ENCODE results near the gene FAM120B. TPM values are rescaled to one million over a fixed set of nuclear protein-coding genes. Genes with fewer than 3 reads are reported as not detected.

Gene FAM120B
- total RNA-seq, 1 experiment from 2014 or later = 15.2 TPM

DNA sequence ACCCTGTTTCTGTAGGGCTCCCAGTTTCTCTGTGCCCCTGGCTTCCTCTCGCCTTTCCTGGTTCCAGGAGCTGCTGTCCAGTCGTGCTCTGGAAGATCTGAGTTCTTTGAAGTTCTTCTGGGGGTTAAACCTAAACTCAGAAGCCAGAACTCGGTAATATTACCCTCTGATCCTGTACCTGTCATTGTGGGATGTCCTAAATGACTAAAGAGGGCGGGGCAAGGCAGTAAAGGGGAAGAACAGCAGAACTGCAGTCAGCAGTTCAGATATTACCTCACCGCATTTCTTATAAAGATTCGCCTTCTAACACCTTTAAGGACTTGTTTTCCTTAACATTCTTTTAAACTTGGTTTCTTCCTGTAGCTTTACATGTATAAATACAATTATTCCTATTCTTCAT, 63.9 kb downstream of the FAM120B start:
- ChIA-PET POLR2A (no interaction called here), CTCF (no interaction called here)
- H3K36me3 Mint-ChIP-seq = peaks cover under 1% of the 10 kb centered on the region; the same call in 1 of the 2 replicates
- no peak for ATAC-seq
- H3K27ac Mint-ChIP-seq = no peak overlapping the region
- no peak overlapping the region for H3K4me3 Mint-ChIP-seq
- peaks cover 22% of the 10 kb centered on the region for H3K4me1 Mint-ChIP-seq
- no peak for DNase-seq (ENCODE audit: low spot score)
- H3K9me3 Mint-ChIP-seq = no peaks in the 10 kb centered on the region
- no peak for TF ChIP-seq ATF1 (CRISPR knock-in tag; IDR thresholded peaks at IDR 0.05)
- no peak for TF ChIP-seq AR (CRISPR knock-in tag; IDR thresholded peaks at IDR 0.05)
- no peak for TF ChIP-seq PREB (CRISPR knock-in tag; IDR thresholded peaks at IDR 0.05; ENCODE audit: borderline replicate concordance)
- TF ChIP-seq NFATC4 (CRISPR knock-in tag; IDR thresholded peaks at IDR 0.05) = no peak
- TF ChIP-seq, protein P1, sequence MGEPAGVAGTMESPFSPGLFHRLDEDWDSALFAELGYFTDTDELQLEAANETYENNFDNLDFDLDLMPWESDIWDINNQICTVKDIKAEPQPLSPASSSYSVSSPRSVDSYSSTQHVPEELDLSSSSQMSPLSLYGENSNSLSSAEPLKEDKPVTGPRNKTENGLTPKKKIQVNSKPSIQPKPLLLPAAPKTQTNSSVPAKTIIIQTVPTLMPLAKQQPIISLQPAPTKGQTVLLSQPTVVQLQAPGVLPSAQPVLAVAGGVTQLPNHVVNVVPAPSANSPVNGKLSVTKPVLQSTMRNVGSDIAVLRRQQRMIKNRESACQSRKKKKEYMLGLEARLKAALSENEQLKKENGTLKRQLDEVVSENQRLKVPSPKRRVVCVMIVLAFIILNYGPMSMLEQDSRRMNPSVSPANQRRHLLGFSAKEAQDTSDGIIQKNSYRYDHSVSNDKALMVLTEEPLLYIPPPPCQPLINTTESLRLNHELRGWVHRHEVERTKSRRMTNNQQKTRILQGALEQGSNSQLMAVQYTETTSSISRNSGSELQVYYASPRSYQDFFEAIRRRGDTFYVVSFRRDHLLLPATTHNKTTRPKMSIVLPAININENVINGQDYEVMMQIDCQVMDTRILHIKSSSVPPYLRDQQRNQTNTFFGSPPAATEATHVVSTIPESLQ (CRISPR knock-in tag; IDR thresholded peaks at IDR 0.05) = no peak
- H3K27me3 Mint-ChIP-seq (ENCODE audit: low read depth) = no peaks in the 10 kb centered on the region

DNA sequence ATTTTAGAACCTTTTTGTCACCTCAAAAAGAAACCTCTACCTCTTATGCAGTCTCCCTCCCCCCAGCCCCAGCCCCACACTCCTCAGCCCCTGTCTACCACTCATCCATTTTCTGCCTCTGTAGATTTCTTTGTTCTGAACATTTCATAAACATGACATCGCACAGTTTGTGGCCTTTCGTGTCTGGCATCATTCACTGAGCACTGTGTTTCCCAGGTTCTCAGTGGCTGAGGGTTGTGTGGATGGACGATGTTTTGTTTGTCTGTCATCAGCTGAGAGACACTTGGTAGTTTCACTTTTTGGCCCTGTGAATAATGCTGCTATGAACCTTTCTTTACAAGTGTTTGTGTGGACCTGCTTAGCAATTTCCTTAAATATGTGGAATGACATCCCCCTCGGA, 64.5 kb downstream of the FAM120B start:
- TF ChIP-seq ZNF396 (CRISPR knock-in tag; IDR thresholded peaks at IDR 0.05; ENCODE audit: borderline replicate concordance) (no peak), IRF1 (CRISPR knock-in tag; IDR thresholded peaks at IDR 0.05) (no peak), ZNF317 (CRISPR knock-in tag; IDR thresholded peaks at IDR 0.05; ENCODE audit: borderline replicate concordance, low read depth) (no peak), CREM (CRISPR knock-in tag; IDR thresholded peaks at IDR 0.05) (no peak), ATF2 (CRISPR knock-in tag; IDR thresholded peaks at IDR 0.05; ENCODE audit: borderline replicate concordance, low read depth) (no peak), RORB (CRISPR knock-in tag; IDR thresholded peaks at IDR 0.05) (no peak)
- TF ChIP-seq, protein P2, sequence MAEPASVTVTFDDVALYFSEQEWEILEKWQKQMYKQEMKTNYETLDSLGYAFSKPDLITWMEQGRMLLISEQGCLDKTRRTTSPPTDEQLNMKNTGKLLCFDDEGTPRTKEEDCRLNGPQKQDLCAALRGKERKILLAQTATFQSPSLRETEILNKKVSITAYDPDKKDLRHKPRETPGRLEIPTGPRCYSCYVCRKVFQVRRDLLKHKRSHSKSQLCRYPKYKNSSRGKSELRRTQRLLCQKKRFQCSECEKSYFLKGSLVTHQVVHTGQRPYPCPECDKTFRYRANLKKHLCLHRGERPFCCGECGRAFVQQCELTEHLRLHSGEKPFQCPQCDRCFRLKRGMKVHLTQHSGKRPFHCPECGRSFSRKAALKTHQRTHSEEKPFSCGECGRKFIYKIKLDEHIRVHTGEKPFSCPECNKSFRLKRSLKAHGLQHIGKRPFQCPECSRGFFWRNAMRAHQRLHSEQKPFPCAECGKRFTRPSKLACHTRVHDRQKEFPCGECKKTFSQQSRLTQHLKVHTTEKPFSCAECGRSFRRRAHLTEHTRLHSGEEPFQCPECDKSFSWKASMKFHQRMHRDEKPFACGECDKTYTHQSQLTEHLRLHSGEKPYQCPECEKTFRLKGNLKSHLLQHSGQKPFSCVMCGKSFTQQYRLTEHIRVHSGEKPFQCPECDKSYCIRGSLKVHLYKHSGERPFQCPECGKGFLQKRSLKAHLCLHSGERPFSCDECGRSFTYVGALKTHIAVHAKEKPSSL (CRISPR knock-in tag; conservative IDR thresholded peaks at IDR 0.05) = no peak
- TF ChIP-seq, protein P3, sequence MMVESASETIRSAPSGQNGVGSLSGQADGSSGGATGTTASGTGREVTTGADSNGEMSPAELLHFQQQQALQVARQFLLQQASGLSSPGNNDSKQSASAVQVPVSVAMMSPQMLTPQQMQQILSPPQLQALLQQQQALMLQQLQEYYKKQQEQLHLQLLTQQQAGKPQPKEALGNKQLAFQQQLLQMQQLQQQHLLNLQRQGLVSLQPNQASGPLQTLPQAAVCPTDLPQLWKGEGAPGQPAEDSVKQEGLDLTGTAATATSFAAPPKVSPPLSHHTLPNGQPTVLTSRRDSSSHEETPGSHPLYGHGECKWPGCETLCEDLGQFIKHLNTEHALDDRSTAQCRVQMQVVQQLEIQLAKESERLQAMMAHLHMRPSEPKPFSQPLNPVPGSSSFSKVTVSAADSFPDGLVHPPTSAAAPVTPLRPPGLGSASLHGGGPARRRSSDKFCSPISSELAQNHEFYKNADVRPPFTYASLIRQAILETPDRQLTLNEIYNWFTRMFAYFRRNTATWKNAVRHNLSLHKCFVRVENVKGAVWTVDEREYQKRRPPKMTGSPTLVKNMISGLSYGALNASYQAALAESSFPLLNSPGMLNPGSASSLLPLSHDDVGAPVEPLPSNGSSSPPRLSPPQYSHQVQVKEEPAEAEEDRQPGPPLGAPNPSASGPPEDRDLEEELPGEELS (CRISPR knock-in tag; IDR thresholded peaks at IDR 0.05) = no peak
- Mint-ChIP-seq H3K27me3 (ENCODE audit: low read depth) (no peaks in the 10 kb centered on the region), H3K9me3 (no peaks in the 10 kb centered on the region), H3K4me1 (peaks cover 22% of the 10 kb centered on the region), H3K4me3 (no peak overlapping the region), H3K27ac (no peak overlapping the region), H3K36me3 (peaks cover 5% of the 10 kb centered on the region)
- POLR2A ChIA-PET = interaction anchor here (1.8 kb wide), 1 partner anchor 80 kb away, joined by 6 read pairs; the partner anchor contains the start of gene DLL1
- CTCF ChIA-PET = no interaction called here
- ATAC-seq (no peak), DNase-seq (ENCODE audit: low spot score) (no peak)

Data from WTC11 (cell line).